HepG2 (cell line): Measurements from ENCODE around the gene ZNF618. TPM values are rescaled to one million over a fixed set of nuclear protein-coding genes. Genes with fewer than 3 reads are reported as not detected.

Experiments used
- ATAC-seq: fragments of 200-7000 bp; cut with Tn5 transposase; 3 replicates; pipeline ENCODE4 v1.9.1; 2020; ENCODE audit warnings: mild to moderate bottlenecking, moderate library complexity
- BruUV-seq: library from RNA; stranded (reverse); fragments of 400-500 nt; replicated peaks from 2 replicates; lab custom pipeline; 2021; lab: Mats Ljungman, UMichigan
- CTCF ChIA-PET: fragments of 300-600 bp; formaldehyde crosslinking; extraction: SDS; loops from one replicate; lab custom pipeline; 2021; ENCODE audit warnings: low total read pairs, inconsistent platforms, low intra/inter-chr PET ratio; lab: Yijun Ruan, JAX
- POLR2A ChIA-PET: fragments of 350-600 bp; sonication (Branson Sonifier 250); formaldehyde crosslinking; loops from one replicate; lab custom pipeline; 2020; ENCODE audit warnings: antibody characterized with exemption, inconsistent platforms; lab: Yijun Ruan, JAX
- DNase-seq: peaks from one replicate; pipeline ENCODE4 v3.0.0-alpha.2; 2015; ENCODE audit warnings: low spot score
- FAIRE-seq: peaks from 3 replicates; lab custom pipeline; 2011; peaks lifted over from hg19 to GRCh38; lab: Jason Lieb, UNC
- H2AFZ ChIP-seq: one replicate; pipeline ENCODE4 v1.6.1; 2011; ENCODE audit warnings: low read length, inconsistent platforms
- H3K27ac ChIP-seq: fragments of 300-600 bp; 3 replicates; pipeline ENCODE4 v1.8.0; 2011; ENCODE audit warnings: mixed run types, mild to moderate bottlenecking, mixed read lengths, low read length, inconsistent platforms; ENCODE audit not compliant: insufficient read depth; ENCODE audit errors: extremely low read length
- H3K27me3 ChIP-seq, 2 experiments: fragments of 200-600 bp in 1 of 2; 2 replicates in 1 of 2; 3 replicates in 1 of 2; pipeline versions ENCODE4 v1.6.0 to v1.8.0; 2011; ENCODE audit warnings: low read length in 2 of 2, mild to moderate bottlenecking in 2 of 2, moderate library complexity in 2 of 2, inconsistent platforms in 1 of 2; ENCODE audit not compliant: insufficient read depth in 2 of 2, control insufficient read depth in 1 of 2
- H3K36me3 ChIP-seq, 2 experiments: fragments of 200-600 bp in 1 of 2; replicated peaks in 1 of 2; 2 replicates in 1 of 2; 3 replicates in 1 of 2; pipeline versions ENCODE4 v1.5.1 to v1.8.0; 2011; ENCODE audit warnings: low read length in 2 of 2, inconsistent platforms in 1 of 2; ENCODE audit not compliant: insufficient read depth in 2 of 2, control insufficient read depth in 1 of 2
- H3K4me1 ChIP-seq: 2 replicates; pipeline ENCODE4 v1.5.1; 2012; ENCODE audit warnings: low read length, inconsistent platforms; ENCODE audit not compliant: insufficient read depth
- H3K4me2 ChIP-seq: 2 replicates; pipeline ENCODE4 v1.6.0; 2011; ENCODE audit warnings: low read depth, low read length, inconsistent platforms
- H3K4me3 ChIP-seq, 3 experiments: fragments of 200-600 bp in 1 of 3; sonication (generic), shearing (Covaris generic) in 1 of 3; replicated peaks in 1 of 3; 2 replicates each; pipeline ENCODE4 v1.5.1; 2011 to 2016; ENCODE audit warnings: low read length in 3 of 3, inconsistent platforms in 2 of 3, low read depth in 2 of 3, mild to moderate bottlenecking in 2 of 3, control low read depth in 1 of 3, mixed read lengths in 1 of 3; ENCODE audit not compliant: insufficient read depth in 1 of 3
- H3K79me2 ChIP-seq: one replicate; pipeline ENCODE4 v1.6.1; 2011; ENCODE audit warnings: low read length, inconsistent platforms; ENCODE audit not compliant: insufficient read depth
- H3K9ac ChIP-seq: 2 replicates; pipeline ENCODE4 v1.6.0; 2011; ENCODE audit warnings: mild to moderate bottlenecking, low read depth, low read length, inconsistent platforms; ENCODE audit not compliant: insufficient read depth
- H3K9me3 ChIP-seq: 2 replicates; pipeline ENCODE4 v1.5.1; 2012; ENCODE audit warnings: mild to moderate bottlenecking, low read length
- H4K20me1 ChIP-seq: 2 replicates; pipeline ENCODE4 v1.6.0; 2011; ENCODE audit warnings: inconsistent platforms, mild to moderate bottlenecking, low read length, moderate library complexity; ENCODE audit not compliant: insufficient read depth
- ZNF629 ChIP-seq: sonication (generic); formaldehyde crosslinking; conservative IDR thresholded peaks from 2 replicates; pipeline ENCODE4 v1.5.0; 2020; ENCODE audit warnings: missing genetic modification reagents
- WGBS: methylation state at CpG from one replicate; pipeline ENCODE4 v1.1.6; 2017; ENCODE audit warnings: low lambda C conversion rate; 5-methylcytosine and 5-hydroxymethylcytosine counted together
- in situ Hi-C: cut with HindIII; loops from 2 replicates; pipeline ENCODE4 v1.10.0; 2017; ENCODE audit warnings: low pct_unique_long_range_greater_than_20kb; ENCODE audit not compliant: extremely low pct_ligation_motif_present
- intact Hi-C: fragments of 100-400 bp; cut with micrococcal nuclease; formaldehyde crosslinking; loops from one replicate; pipeline ENCODE4 v1.10.0; 2022; ENCODE audit not compliant: unreplicated experiment
- polyA plus RNA-seq, 8 experiments: library from polyadenylated mRNA; depleted of rRNA in 3 of 8; stranded (reverse) in 7 of 8; unstranded in 1 of 8; fragments of >200 nt; fragmentation: Illumina TruSeq in 4 of 8; extraction: Trizol in 4 of 8; gene quantifications; 2 replicates each; pipeline versions ENCODE4 v1.2.1 to v1.2.3, GENCODE V29; 2011 to 2016; ENCODE audit warnings: low read depth in 4 of 8, missing spikeins in 1 of 8, mixed read lengths in 1 of 8; ENCODE audit not compliant: insufficient read depth in 1 of 8
- total RNA-seq, 5 experiments: library from RNA; depleted of rRNA; stranded (reverse); fragments of >200 nt; fragmentation: Illumina TruSeq; extraction: Trizol; gene quantifications; 2 replicates each; pipeline ENCODE4 v1.2.3, GENCODE V29; 2016; ENCODE audit warnings: low read depth in 1 of 5
- TF ChIP-seq, protein P1 (sequence below): IDR thresholded peaks from 2 replicates; pipeline ENCODE4 v1.6.1; 2012; ENCODE audit warnings: low read depth, low read length, improper control_type of control experiment
- TF ChIP-seq, protein P2 (sequence below): IDR thresholded peaks from 2 replicates; pipeline ENCODE4 v1.6.1; 2012; ENCODE audit warnings: low read length, improper control_type of control experiment

Gene ZNF618
- total and polyA plus RNA-seq, 2 of the 13 experiments (the other 11 are each of a cell fraction or from before 2014, with no cell fraction given) = 0.07 TPM

DNA sequence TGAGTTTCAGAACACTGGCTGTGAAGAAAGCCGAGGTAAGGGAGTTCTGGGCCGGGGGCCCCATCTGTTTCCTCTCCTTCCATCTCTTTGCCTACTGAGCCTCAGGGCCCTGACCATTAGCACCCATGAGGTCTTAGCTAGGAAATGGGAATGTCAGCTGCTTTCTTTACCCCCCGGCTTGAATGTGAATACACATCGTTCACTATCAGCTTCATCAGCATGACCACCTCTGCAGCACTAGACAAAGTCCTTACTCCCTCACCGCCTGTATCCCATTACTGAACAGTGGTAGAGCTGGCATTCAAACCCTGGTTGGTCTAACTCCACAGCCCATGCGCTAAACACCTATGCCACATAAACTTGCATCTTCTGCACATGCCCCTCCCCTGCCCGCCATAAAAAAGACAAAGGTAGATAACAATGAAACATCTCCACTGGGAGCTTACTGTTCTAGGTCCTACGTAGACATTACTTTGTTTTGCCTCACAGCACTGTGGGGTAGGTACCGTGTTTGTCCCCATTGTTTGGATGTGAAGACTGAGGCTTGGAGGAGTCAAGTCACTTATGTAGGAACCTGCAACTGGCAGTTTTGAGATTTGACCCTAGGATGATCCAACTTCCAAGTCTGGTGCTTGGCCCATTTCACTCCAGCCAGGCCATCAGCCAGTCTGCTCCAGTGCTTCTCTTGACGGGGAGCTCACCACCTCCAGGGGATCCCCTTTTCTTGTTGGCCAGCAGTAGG is 108.7 kb downstream of the ZNF618 start:
- H4K20me1 ChIP-seq = no peaks in the 10 kb centered on the region
- H3K4me2 ChIP-seq = no peak overlapping the region
- no peak overlapping the region for H2AFZ ChIP-seq
- no peaks in the 10 kb centered on the region for H3K9me3 ChIP-seq
- H3K27ac ChIP-seq = no peak overlapping the region
- intact Hi-C loops = no loop called here
- no peaks in the 10 kb centered on the region for H3K79me2 ChIP-seq
- ATAC-seq (no peak), DNase-seq (no peak), FAIRE-seq (no peak)
- H3K4me1 ChIP-seq = 0 out of 2 replicates have a peak, but pooled peaks cover 7% of the 10 kb centered on the region
- H3K27me3 ChIP-seq = peaks cover 0 to 6% of the 10 kb centered on the region in 2 experiments; a peak in 2 of 5 replicates
- H3K9ac ChIP-seq = no peak overlapping the region
- WGBS = 43% methylated on average over 8 of the region's 10 CpGs
- ChIA-PET POLR2A (no interaction called here), CTCF (no interaction called here)
- no peak overlapping the region for H3K4me3 ChIP-seq
- H3K36me3 ChIP-seq = no peaks in the 10 kb centered on the region; a peak in 1 of 5 replicates
- TF ChIP-seq, protein P1, sequence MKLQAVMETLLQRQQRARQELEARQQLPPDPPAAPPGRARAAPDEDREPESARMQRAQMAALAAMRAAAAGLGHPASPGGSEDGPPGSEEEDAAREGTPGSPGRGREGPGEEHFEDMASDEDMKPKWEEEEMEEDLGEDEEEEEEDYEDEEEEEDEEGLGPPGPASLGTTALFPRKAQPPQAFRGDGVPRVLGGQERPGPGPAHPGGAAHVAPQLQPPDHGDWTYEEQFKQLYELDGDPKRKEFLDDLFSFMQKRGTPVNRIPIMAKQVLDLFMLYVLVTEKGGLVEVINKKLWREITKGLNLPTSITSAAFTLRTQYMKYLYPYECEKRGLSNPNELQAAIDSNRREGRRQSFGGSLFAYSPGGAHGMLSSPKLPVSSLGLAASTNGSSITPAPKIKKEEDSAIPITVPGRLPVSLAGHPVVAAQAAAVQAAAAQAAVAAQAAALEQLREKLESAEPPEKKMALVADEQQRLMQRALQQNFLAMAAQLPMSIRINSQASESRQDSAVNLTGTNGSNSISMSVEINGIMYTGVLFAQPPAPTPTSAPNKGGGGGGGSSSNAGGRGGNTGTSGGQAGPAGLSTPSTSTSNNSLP = no peak
- TF ChIP-seq, protein P2, sequence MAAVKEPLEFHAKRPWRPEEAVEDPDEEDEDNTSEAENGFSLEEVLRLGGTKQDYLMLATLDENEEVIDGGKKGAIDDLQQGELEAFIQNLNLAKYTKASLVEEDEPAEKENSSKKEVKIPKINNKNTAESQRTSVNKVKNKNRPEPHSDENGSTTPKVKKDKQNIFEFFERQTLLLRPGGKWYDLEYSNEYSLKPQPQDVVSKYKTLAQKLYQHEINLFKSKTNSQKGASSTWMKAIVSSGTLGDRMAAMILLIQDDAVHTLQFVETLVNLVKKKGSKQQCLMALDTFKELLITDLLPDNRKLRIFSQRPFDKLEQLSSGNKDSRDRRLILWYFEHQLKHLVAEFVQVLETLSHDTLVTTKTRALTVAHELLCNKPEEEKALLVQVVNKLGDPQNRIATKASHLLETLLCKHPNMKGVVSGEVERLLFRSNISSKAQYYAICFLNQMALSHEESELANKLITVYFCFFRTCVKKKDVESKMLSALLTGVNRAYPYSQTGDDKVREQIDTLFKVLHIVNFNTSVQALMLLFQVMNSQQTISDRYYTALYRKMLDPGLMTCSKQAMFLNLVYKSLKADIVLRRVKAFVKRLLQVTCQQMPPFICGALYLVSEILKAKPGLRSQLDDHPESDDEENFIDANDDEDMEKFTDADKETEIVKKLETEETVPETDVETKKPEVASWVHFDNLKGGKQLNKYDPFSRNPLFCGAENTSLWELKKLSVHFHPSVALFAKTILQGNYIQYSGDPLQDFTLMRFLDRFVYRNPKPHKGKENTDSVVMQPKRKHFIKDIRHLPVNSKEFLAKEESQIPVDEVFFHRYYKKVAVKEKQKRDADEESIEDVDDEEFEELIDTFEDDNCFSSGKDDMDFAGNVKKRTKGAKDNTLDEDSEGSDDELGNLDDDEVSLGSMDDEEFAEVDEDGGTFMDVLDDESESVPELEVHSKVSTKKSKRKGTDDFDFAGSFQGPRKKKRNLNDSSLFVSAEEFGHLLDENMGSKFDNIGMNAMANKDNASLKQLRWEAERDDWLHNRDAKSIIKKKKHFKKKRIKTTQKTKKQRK = no peak
- peak; percentile 69 for TF ChIP-seq ZNF629 (CRISPR knock-in tag)
- no TSS peak for BruUV-seq
- in situ Hi-C loops = no loop called here
